Posterior vena cava (tissue), 2 donors: ENCODE results near the gene DTX3. TPM values are rescaled to one million over a fixed set of nuclear protein-coding genes. Genes with fewer than 3 reads are reported as not detected.
A peak's percentile ranks its signal among the peaks of the same experiment; 100 is the strongest.
"Not testable (repeated sequence)": the region's sequence is repeated elsewhere in the genome, so short reads cannot be mapped to it uniquely, and the experiment has no call there.

Experiments used
- DNase-seq: peaks from one replicate; pipeline ENCODE4 v3.0.0-alpha.2; 2020; ENCODE audit warnings: low spot score
- intact Hi-C, 2 donors: fragments of 100-400 bp; cut with DNase I; formaldehyde crosslinking; loops; one replicate each; pipeline versions ENCODE4 v1.14.1 to v1.14.2; 2022 to 2023
- total RNA-seq, 2 donors: library from RNA; stranded (reverse); fragmentation: NEBNext Ultra II Directional; extraction: Animal tissue kit (Norgen Biotek cat#: 25700); gene quantifications; one replicate each; pipeline ENCODE4 v1.2.1, GENCODE V29; 2021
- donor health status: DM: yes; HTN: yes; CAD: no.
- donor health status: DM: yes; HTN: yes; CAD: no.

DTX3 gene
- total RNA-seq, 2 donors from 2014 or later: 32.4 to 35.6 TPM

- intact Hi-C loops: loop anchor here in 1 of 2 donors (5.0 kb wide), 1 partner anchor 40 kb away; no protein-coding TSS in a partner anchor
These were observed 22.8 kb upstream of the DTX3 start for GRCh38 chr12:57581802-57582201.

GRCh38 chr12:57582440-57582839 lies 22.2 kb upstream of the DTX3 start:
- DNase-seq: no peak
- intact Hi-C loops: loop anchor here in 1 of 2 donors (5.0 kb wide), 1 partner anchor 40 kb away; no protein-coding TSS in a partner anchor

More at GRCh38 chr12:57581802-57582201, 22.8 kb upstream of the DTX3 start:
- DNase-seq: no peak

- intact Hi-C loops: loop anchor here in 1 of 2 donors (5.0 kb wide), 1 partner anchor 39 kb away; no protein-coding TSS in a partner anchor
- peak; percentile 61 for DNase-seq
These were observed 21.4 kb upstream of the DTX3 start for GRCh38 chr12:57583008-57583831.

GRCh38 chr12:57584050-57584449 lies 20.6 kb upstream of the DTX3 start:
- peak; percentile 5 for DNase-seq
- intact Hi-C loops: loop anchor here (2.0 to 5.0 kb wide), 2 partner anchors 37 to 38 kb away; no protein-coding TSS in a partner anchor

GRCh38 chr12:57584690-57585089 lies 19.9 kb upstream of the DTX3 start:
- no peak for DNase-seq
- intact Hi-C loops: loop anchor here (2.0 to 5.0 kb wide), 3 partner anchors 36 to 48 kb away; partner anchors contain the start of gene B4GALNT1 (in 1 of the 2)

- no peak for DNase-seq
- intact Hi-C loops: loop anchor here (2.0 to 5.0 kb wide), 2 partner anchors 36 to 47 kb away; partner anchors contain the start of gene B4GALNT1 (in 1 of the 2)
These were observed 19.5 kb upstream of the DTX3 start for GRCh38 chr12:57585156-57585555.

GRCh38 chr12:57586128-57586527 lies 18.5 kb upstream of the DTX3 start:
- no peak for DNase-seq
- intact Hi-C loops: loop anchor here in 1 of 2 donors (5.0 kb wide), 1 partner anchor 46 kb away; the partner anchor contains the start of gene B4GALNT1

- intact Hi-C loops: loop anchor here in 1 of 2 donors (5.0 kb wide), 1 partner anchor 45 kb away; the partner anchor contains the start of gene B4GALNT1
- no peak for DNase-seq
These were observed 17.7 kb upstream of the DTX3 start for GRCh38 chr12:57586832-57587429.

- intact Hi-C loops: loop anchor here in 1 of 2 donors (5.0 kb wide), 1 partner anchor 43 kb away; the partner anchor contains the start of gene B4GALNT1
- DNase-seq: not testable (repeated sequence)
These were observed 15.5 kb upstream of the DTX3 start for GRCh38 chr12:57588951-57589610.

- DNase-seq: no peak
- intact Hi-C loops: no loop called here
These were observed 14.2 kb upstream of the DTX3 start for GRCh38 chr12:57590479-57590863.

- DNase-seq: peak; percentile 88
- intact Hi-C loops: no loop called here
These were observed 13.5 kb upstream of the DTX3 start, which contains the start of gene PIP4K2C for GRCh38 chr12:57590864-57591781. Gene PIP4K2C (plus strand): TSS chr12:57591192. CDS start chr12:57591290, 98 bp downstream.

- intact Hi-C loops: no loop called here
- no peak for DNase-seq
These were observed 12.8 kb upstream of the DTX3 start for GRCh38 chr12:57591782-57592325.

- intact Hi-C loops: no loop called here
- no peak for DNase-seq
These were observed 12.0 kb upstream of the DTX3 start for GRCh38 chr12:57592551-57593165.

GRCh38 chr12:57593187-57593586 lies 11.4 kb upstream of the DTX3 start:
- intact Hi-C loops: no loop called here
- no peak for DNase-seq

GRCh38 chr12:57600395-57600794 lies 4.2 kb upstream of the DTX3 start:
- intact Hi-C loops: no loop called here
- DNase-seq: no peak

GRCh38 chr12:57602544-57602943 lies 2.1 kb upstream of the DTX3 start:
- intact Hi-C loops: no loop called here
- no peak for DNase-seq

GRCh38 chr12:57603324-57603723 lies 1.3 kb upstream of the DTX3 start:
- DNase-seq: no peak
- intact Hi-C loops: no loop called here
